ENCODE data around the gene RCSD1.

Gene RCSD1

GRCh38 chr1:167584581-167584980, 45.5 kb upstream of the RCSD1 start:
- Histone ChIP-seq H3K4me1 (ENCODE audit: insufficient read depth, low read length, severe bottlenecking) (no peaks in the 10 kb centered on the region), H3K4me3 (ENCODE audit: low read depth, low read length, poor library complexity, severe bottlenecking) (no peak overlapping the region), H2AFZ (ENCODE audit: low read length) (no peak overlapping the region), H3K36me3 (ENCODE audit: insufficient read depth, low read length) (peaks cover 12% of the 10 kb centered on the region), H3K9me3 (ENCODE audit: low read length) (no peaks in the 10 kb centered on the region), H3K27me3 (ENCODE audit: insufficient read depth, low read length) (no peaks in the 10 kb centered on the region), H3F3A (ENCODE audit: insufficient read depth, low read length) (no peaks in the 10 kb centered on the region), H3K9me2 (ENCODE audit: low read depth, low read length) (no peaks in the 10 kb centered on the region), H3K4me2 (ENCODE audit: low read length) (no peak overlapping the region), H3K79me2 (ENCODE audit: insufficient read depth, low read length) (no peaks in the 10 kb centered on the region), H3K9ac (ENCODE audit: low read length) (no peak overlapping the region), H4K20me1 (ENCODE audit: insufficient read depth, low read length) (no peaks in the 10 kb centered on the region), H3K27ac (ENCODE audit: low read depth, low read length, poor library complexity, severe bottlenecking) (no peak overlapping the region)
- TF ChIP-seq CTCF (IDR thresholded peaks at IDR 0.05; ENCODE audit: low read length) (no peak), EZH2 (IDR thresholded peaks at IDR 0.05; ENCODE audit: borderline replicate concordance, low read length) (no peak)

- TF ChIP-seq EZH2 (IDR thresholded peaks at IDR 0.05; ENCODE audit: borderline replicate concordance, low read length) (no peak), CTCF (IDR thresholded peaks at IDR 0.05; ENCODE audit: low read length) (no peak)
- no peaks in the 10 kb centered on the region for H3K9me3 ChIP-seq (ENCODE audit: low read length)
- H3K4me2 ChIP-seq (ENCODE audit: low read length), result no peak overlapping the region
- H3K4me1 ChIP-seq (ENCODE audit: insufficient read depth, low read length, severe bottlenecking), result no peaks in the 10 kb centered on the region
- no peaks in the 10 kb centered on the region for H4K20me1 ChIP-seq (ENCODE audit: insufficient read depth, low read length)
- H3K9ac ChIP-seq (ENCODE audit: low read length), result no peak overlapping the region
- H3K27me3 ChIP-seq (ENCODE audit: insufficient read depth, low read length), result no peaks in the 10 kb centered on the region
- H2AFZ ChIP-seq (ENCODE audit: low read length), result no peak overlapping the region
- peaks cover 16% of the 10 kb centered on the region for H3K36me3 ChIP-seq (ENCODE audit: insufficient read depth, low read length)
- H3K9me2 ChIP-seq (ENCODE audit: low read depth, low read length), result no peaks in the 10 kb centered on the region
- no peaks in the 10 kb centered on the region for H3F3A ChIP-seq (ENCODE audit: insufficient read depth, low read length)
- H3K79me2 ChIP-seq (ENCODE audit: insufficient read depth, low read length), result no peaks in the 10 kb centered on the region
- H3K4me3 ChIP-seq (ENCODE audit: low read depth, low read length, poor library complexity, severe bottlenecking), result no peak overlapping the region
- no peak overlapping the region for H3K27ac ChIP-seq (ENCODE audit: low read depth, low read length, poor library complexity, severe bottlenecking)
These were observed 42.7 kb upstream of the RCSD1 start for GRCh38 chr1:167587342-167587741.

- Histone ChIP-seq H2AFZ (ENCODE audit: low read length) (no peak overlapping the region), H3K36me3 (ENCODE audit: insufficient read depth, low read length) (peaks cover 13% of the 10 kb centered on the region), H3K27me3 (ENCODE audit: insufficient read depth, low read length) (no peaks in the 10 kb centered on the region), H3K4me1 (ENCODE audit: insufficient read depth, low read length, severe bottlenecking) (no peaks in the 10 kb centered on the region), H3K9me3 (ENCODE audit: low read length) (no peaks in the 10 kb centered on the region), H3K27ac (ENCODE audit: low read depth, low read length, poor library complexity, severe bottlenecking) (no peak overlapping the region), H4K20me1 (ENCODE audit: insufficient read depth, low read length) (no peaks in the 10 kb centered on the region), H3K79me2 (ENCODE audit: insufficient read depth, low read length) (no peaks in the 10 kb centered on the region), H3F3A (ENCODE audit: insufficient read depth, low read length) (no peaks in the 10 kb centered on the region), H3K4me3 (ENCODE audit: low read depth, low read length, poor library complexity, severe bottlenecking) (no peak overlapping the region), H3K4me2 (ENCODE audit: low read length) (no peak overlapping the region), H3K9ac (ENCODE audit: low read length) (no peak overlapping the region), H3K9me2 (ENCODE audit: low read depth, low read length) (no peaks in the 10 kb centered on the region)
- TF ChIP-seq CTCF (IDR thresholded peaks at IDR 0.05; ENCODE audit: low read length) (no peak), EZH2 (IDR thresholded peaks at IDR 0.05; ENCODE audit: borderline replicate concordance, low read length) (no peak)
These were observed 42.2 kb upstream of the RCSD1 start for GRCh38 chr1:167587872-167588271.

Data from OCI-LY1 (cell line).